HepG2 (cell line): Measurements from ENCODE around the gene IL1RAPL1. TPM values are rescaled to one million over a fixed set of nuclear protein-coding genes. Genes with fewer than 3 reads are reported as not detected.

Experiments
- ATAC-seq: fragments of 200-7000 bp; cut with Tn5 transposase; 3 replicates; pipeline ENCODE4 v1.9.1; 2020; ENCODE audit warnings: mild to moderate bottlenecking, moderate library complexity
- BruUV-seq: library from RNA; stranded (reverse); fragments of 400-500 nt; replicated peaks from 2 replicates; lab custom pipeline; 2021; lab: Mats Ljungman, UMichigan
- CTCF ChIA-PET: fragments of 300-600 bp; formaldehyde crosslinking; extraction: SDS; loops from one replicate; lab custom pipeline; 2021; ENCODE audit warnings: low total read pairs, inconsistent platforms, low intra/inter-chr PET ratio; lab: Yijun Ruan, JAX
- POLR2A ChIA-PET: fragments of 350-600 bp; sonication (Branson Sonifier 250); formaldehyde crosslinking; loops from one replicate; lab custom pipeline; 2020; ENCODE audit warnings: antibody characterized with exemption, inconsistent platforms; lab: Yijun Ruan, JAX
- DNase-seq: peaks from one replicate; pipeline ENCODE4 v3.0.0-alpha.2; 2015; ENCODE audit warnings: low spot score
- FAIRE-seq: peaks from 3 replicates; lab custom pipeline; 2011; peaks lifted over from hg19 to GRCh38; lab: Jason Lieb, UNC
- H2AFZ ChIP-seq: one replicate; pipeline ENCODE4 v1.6.1; 2011; ENCODE audit warnings: low read length, inconsistent platforms
- H3K27ac ChIP-seq: fragments of 300-600 bp; 3 replicates; pipeline ENCODE4 v1.8.0; 2011; ENCODE audit warnings: mixed run types, mild to moderate bottlenecking, mixed read lengths, low read length, inconsistent platforms; ENCODE audit not compliant: insufficient read depth; ENCODE audit errors: extremely low read length
- H3K27me3 ChIP-seq, 2 experiments: fragments of 200-600 bp in 1 of 2; 2 replicates in 1 of 2; 3 replicates in 1 of 2; pipeline versions ENCODE4 v1.6.0 to v1.8.0; 2011; ENCODE audit warnings: low read length in 2 of 2, mild to moderate bottlenecking in 2 of 2, moderate library complexity in 2 of 2, inconsistent platforms in 1 of 2; ENCODE audit not compliant: insufficient read depth in 2 of 2, control insufficient read depth in 1 of 2
- H3K36me3 ChIP-seq, 2 experiments: fragments of 200-600 bp in 1 of 2; replicated peaks in 1 of 2; 2 replicates in 1 of 2; 3 replicates in 1 of 2; pipeline versions ENCODE4 v1.5.1 to v1.8.0; 2011; ENCODE audit warnings: low read length in 2 of 2, inconsistent platforms in 1 of 2; ENCODE audit not compliant: insufficient read depth in 2 of 2, control insufficient read depth in 1 of 2
- H3K4me1 ChIP-seq: 2 replicates; pipeline ENCODE4 v1.5.1; 2012; ENCODE audit warnings: low read length, inconsistent platforms; ENCODE audit not compliant: insufficient read depth
- H3K4me2 ChIP-seq: 2 replicates; pipeline ENCODE4 v1.6.0; 2011; ENCODE audit warnings: low read depth, low read length, inconsistent platforms
- H3K4me3 ChIP-seq, 3 experiments: fragments of 200-600 bp in 1 of 3; sonication (generic), shearing (Covaris generic) in 1 of 3; replicated peaks in 1 of 3; 2 replicates each; pipeline ENCODE4 v1.5.1; 2011 to 2016; ENCODE audit warnings: low read length in 3 of 3, inconsistent platforms in 2 of 3, low read depth in 2 of 3, mild to moderate bottlenecking in 2 of 3, control low read depth in 1 of 3, mixed read lengths in 1 of 3; ENCODE audit not compliant: insufficient read depth in 1 of 3
- H3K79me2 ChIP-seq: one replicate; pipeline ENCODE4 v1.6.1; 2011; ENCODE audit warnings: low read length, inconsistent platforms; ENCODE audit not compliant: insufficient read depth
- H3K9ac ChIP-seq: 2 replicates; pipeline ENCODE4 v1.6.0; 2011; ENCODE audit warnings: mild to moderate bottlenecking, low read depth, low read length, inconsistent platforms; ENCODE audit not compliant: insufficient read depth
- H3K9me3 ChIP-seq: 2 replicates; pipeline ENCODE4 v1.5.1; 2012; ENCODE audit warnings: mild to moderate bottlenecking, low read length
- H4K20me1 ChIP-seq: 2 replicates; pipeline ENCODE4 v1.6.0; 2011; ENCODE audit warnings: inconsistent platforms, mild to moderate bottlenecking, low read length, moderate library complexity; ENCODE audit not compliant: insufficient read depth
- BORCS8-MEF2B ChIP-seq: sonication (generic); formaldehyde crosslinking; IDR thresholded peaks from 2 replicates; pipeline ENCODE4 v1.8.0; 2022; ENCODE audit warnings: mild to moderate bottlenecking, missing genetic modification reagents
- BRCA1 ChIP-seq: sonication (generic); formaldehyde crosslinking; IDR thresholded peaks from 2 replicates; pipeline ENCODE4 v1.4.0; 2020; ENCODE audit warnings: missing genetic modification reagents
- CBX2 ChIP-seq, 2 experiments: fragments of 200-600 bp in 1 of 2; sonication (generic); formaldehyde crosslinking in 1 of 2; IDR thresholded peaks; 2 replicates each; pipeline versions ENCODE4 v1.7.0 to v1.8.1; 2018 to 2022; ENCODE audit warnings: low read depth in 2 of 2, low read length in 1 of 2, mild to moderate bottlenecking in 1 of 2, missing genetic modification reagents in 1 of 2
- HCFC1 ChIP-seq: fragments of 150-350 bp; IDR thresholded peaks from 2 replicates; pipeline ENCODE4 v1.6.1; 2014; ENCODE audit warnings: low read depth, low read length
- NR3C1 ChIP-seq: sonication (generic); formaldehyde crosslinking; IDR thresholded peaks from 2 replicates; pipeline ENCODE4 v1.4.0; 2020; ENCODE audit warnings: missing genetic modification reagents
- RBFOX2 ChIP-seq: fragments of 200-400 bp; formaldehyde crosslinking; IDR thresholded peaks from 2 replicates; pipeline ENCODE4 v1.6.1; 2017; ENCODE audit warnings: low read depth, mild to moderate bottlenecking, low read length
- SMC3 ChIP-seq: IDR thresholded peaks from 2 replicates; pipeline ENCODE4 v1.6.1; 2011; ENCODE audit warnings: low read length, improper control_type of control experiment
- TGIF2 ChIP-seq: IDR thresholded peaks from 2 replicates; pipeline ENCODE4 v1.6.1; 2016; ENCODE audit warnings: control low read depth, missing compliant biosample characterization
- ZNF263 ChIP-seq: sonication (generic); formaldehyde crosslinking; IDR thresholded peaks from 2 replicates; pipeline ENCODE4 v1.4.0; 2020; ENCODE audit warnings: missing genetic modification reagents
- ZNF570 ChIP-seq: sonication (generic); formaldehyde crosslinking; IDR thresholded peaks from 2 replicates; pipeline ENCODE4 v1.4.0; 2020; ENCODE audit warnings: mild to moderate bottlenecking, missing genetic modification reagents, borderline replicate concordance
- WGBS: methylation state at CpG from one replicate; pipeline ENCODE4 v1.1.6; 2017; ENCODE audit warnings: low lambda C conversion rate; 5-methylcytosine and 5-hydroxymethylcytosine counted together
- in situ Hi-C: cut with HindIII; loops from 2 replicates; pipeline ENCODE4 v1.10.0; 2017; ENCODE audit warnings: low pct_unique_long_range_greater_than_20kb; ENCODE audit not compliant: extremely low pct_ligation_motif_present
- intact Hi-C: fragments of 100-400 bp; cut with micrococcal nuclease; formaldehyde crosslinking; loops from one replicate; pipeline ENCODE4 v1.10.0; 2022; ENCODE audit not compliant: unreplicated experiment
- polyA plus RNA-seq, 8 experiments: library from polyadenylated mRNA; depleted of rRNA in 3 of 8; stranded (reverse) in 7 of 8; unstranded in 1 of 8; fragments of >200 nt; fragmentation: Illumina TruSeq in 4 of 8; extraction: Trizol in 4 of 8; gene quantifications; 2 replicates each; pipeline versions ENCODE4 v1.2.1 to v1.2.3, GENCODE V29; 2011 to 2016; ENCODE audit warnings: low read depth in 4 of 8, missing spikeins in 1 of 8, mixed read lengths in 1 of 8; ENCODE audit not compliant: insufficient read depth in 1 of 8
- total RNA-seq, 5 experiments: library from RNA; depleted of rRNA; stranded (reverse); fragments of >200 nt; fragmentation: Illumina TruSeq; extraction: Trizol; gene quantifications; 2 replicates each; pipeline ENCODE4 v1.2.3, GENCODE V29; 2016; ENCODE audit warnings: low read depth in 1 of 5
- TF ChIP-seq, protein P1 (sequence below): sonication (generic); formaldehyde crosslinking; IDR thresholded peaks from 2 replicates; pipeline ENCODE4 v1.8.0; 2022; ENCODE audit warnings: missing genetic modification reagents, mild to moderate bottlenecking, inconsistent platforms, borderline replicate concordance
- TF ChIP-seq, protein P2 (sequence below): sonication (generic); formaldehyde crosslinking; IDR thresholded peaks from 2 replicates; pipeline ENCODE4 v1.5.0; 2020; ENCODE audit warnings: mild to moderate bottlenecking, missing genetic modification reagents
- TF ChIP-seq, protein P3 (sequence below): fragments of 450-650 bp; IDR thresholded peaks from 2 replicates; pipeline ENCODE4 v1.6.1; 2016
- TF ChIP-seq, protein P4 (sequence below): IDR thresholded peaks from 2 replicates; pipeline ENCODE4 v1.6.1; 2018; ENCODE audit warnings: missing genetic modification reagents, mild to moderate bottlenecking, missing compliant biosample characterization

The IL1RAPL1 gene
- total and polyA plus RNA-seq, 2 of the 13 experiments (the other 11 are each of a cell fraction or from before 2014, with no cell fraction given): 0.04 TPM; not detected in 1

DNA sequence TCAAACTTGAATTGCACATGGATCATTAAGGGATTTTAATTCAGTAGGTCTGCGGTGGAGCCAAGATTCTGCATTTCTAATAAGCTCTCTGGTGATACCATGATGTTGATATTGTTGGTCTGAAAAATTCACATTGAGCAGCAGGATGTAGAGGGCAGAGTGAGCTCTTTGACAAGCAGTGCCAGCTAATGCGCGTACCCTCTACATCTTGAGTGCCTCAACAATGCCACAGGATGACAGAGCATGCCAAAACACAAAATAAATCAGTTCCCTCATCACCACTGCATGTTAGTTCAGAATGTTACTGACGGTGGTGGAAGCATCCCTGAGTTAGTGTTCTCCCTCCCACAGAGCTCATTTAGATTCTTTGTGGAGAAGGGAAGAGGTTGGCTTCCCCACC, 23.5 kb downstream of the IL1RAPL1 start (continued):
- no peak for TF ChIP-seq SMC3
- no peak for TF ChIP-seq CBX2 (IDR thresholded peaks at IDR 0.05; ENCODE audit: low read depth, low read length)
- TF ChIP-seq CBX2 (CRISPR knock-in tag; IDR thresholded peaks at IDR 0.05; ENCODE audit: low read depth): no peak
- TF ChIP-seq, protein P1, sequence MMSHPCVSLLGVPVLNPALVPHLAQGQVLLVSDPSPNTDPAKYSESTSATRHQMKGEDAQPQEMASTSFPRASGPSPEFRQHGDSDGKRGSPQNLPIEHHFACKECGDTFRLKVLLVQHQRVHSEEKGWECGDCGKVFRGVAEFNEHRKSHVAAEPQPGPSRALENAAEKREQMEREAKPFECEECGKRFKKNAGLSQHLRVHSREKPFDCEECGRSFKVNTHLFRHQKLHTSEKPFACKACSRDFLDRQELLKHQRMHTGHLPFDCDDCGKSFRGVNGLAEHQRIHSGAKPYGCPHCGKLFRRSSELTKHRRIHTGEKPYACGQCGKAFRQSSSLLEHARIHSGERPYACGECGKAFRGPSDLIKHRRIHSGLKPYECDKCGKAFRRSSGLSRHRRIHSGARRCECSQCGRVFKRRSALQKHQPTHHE (CRISPR knock-in tag): no peak
- TF ChIP-seq, protein P2, sequence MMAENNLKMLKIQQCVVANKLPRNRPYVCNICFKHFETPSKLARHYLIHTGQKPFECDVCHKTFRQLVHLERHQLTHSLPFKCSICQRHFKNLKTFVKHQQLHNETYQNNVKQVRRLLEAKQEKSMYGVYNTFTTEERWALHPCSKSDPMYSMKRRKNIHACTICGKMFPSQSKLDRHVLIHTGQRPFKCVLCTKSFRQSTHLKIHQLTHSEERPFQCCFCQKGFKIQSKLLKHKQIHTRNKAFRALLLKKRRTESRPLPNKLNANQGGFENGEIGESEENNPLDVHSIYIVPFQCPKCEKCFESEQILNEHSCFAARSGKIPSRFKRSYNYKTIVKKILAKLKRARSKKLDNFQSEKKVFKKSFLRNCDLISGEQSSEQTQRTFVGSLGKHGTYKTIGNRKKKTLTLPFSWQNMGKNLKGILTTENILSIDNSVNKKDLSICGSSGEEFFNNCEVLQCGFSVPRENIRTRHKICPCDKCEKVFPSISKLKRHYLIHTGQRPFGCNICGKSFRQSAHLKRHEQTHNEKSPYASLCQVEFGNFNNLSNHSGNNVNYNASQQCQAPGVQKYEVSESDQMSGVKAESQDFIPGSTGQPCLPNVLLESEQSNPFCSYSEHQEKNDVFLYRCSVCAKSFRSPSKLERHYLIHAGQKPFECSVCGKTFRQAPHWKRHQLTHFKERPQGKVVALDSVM (CRISPR knock-in tag): no peak
- TF ChIP-seq, protein P3, sequence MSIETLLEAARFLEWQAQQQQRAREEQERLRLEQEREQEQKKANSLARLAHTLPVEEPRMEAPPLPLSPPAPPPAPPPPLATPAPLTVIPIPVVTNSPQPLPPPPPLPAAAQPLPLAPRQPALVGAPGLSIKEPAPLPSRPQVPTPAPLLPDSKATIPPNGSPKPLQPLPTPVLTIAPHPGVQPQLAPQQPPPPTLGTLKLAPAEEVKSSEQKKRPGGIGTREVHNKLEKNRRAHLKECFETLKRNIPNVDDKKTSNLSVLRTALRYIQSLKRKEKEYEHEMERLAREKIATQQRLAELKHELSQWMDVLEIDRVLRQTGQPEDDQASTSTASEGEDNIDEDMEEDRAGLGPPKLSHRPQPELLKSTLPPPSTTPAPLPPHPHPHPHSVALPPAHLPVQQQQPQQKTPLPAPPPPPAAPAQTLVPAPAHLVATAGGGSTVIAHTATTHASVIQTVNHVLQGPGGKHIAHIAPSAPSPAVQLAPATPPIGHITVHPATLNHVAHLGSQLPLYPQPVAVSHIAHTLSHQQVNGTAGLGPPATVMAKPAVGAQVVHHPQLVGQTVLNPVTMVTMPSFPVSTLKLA: no peak

DNA sequence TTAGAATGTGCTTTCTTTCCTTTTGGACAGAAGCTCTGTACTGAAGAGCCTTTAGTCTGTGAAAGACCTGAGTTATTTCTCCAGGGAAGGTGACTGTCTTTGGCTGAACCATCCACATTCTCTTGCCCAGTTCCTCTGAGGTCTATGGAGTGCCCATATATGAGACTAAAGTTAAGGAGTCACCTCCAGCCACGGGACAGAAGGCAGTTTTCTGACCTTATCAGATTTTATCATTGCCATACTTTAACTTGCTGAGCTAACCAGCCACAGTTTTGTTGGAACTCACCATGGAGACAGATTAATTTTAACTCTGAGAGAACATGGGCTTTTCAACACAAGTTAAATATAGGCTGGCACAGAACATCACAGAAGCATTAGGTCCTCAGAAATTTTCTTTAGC, 26.3 kb downstream of the IL1RAPL1 start:
- Histone ChIP-seq H3K4me3 (no peak overlapping the region), H3K4me1 (no peaks in the 10 kb centered on the region), H3K9me3 (no peaks in the 10 kb centered on the region), H3K4me2 (no peak overlapping the region), H3K27ac (no peak overlapping the region), H2AFZ (no peak overlapping the region), H3K36me3 (no peaks in the 10 kb centered on the region), H3K79me2 (no peaks in the 10 kb centered on the region), H3K27me3 (no peaks in the 10 kb centered on the region), H3K9ac (no peak overlapping the region), H4K20me1 (no peaks in the 10 kb centered on the region)
- no peak for FAIRE-seq
- DNase-seq: no peak
- in situ Hi-C loops (no loop called here), intact Hi-C loops (no loop called here)
- ChIA-PET POLR2A (no interaction called here), CTCF (no interaction called here)
- no peak for ATAC-seq
- BruUV-seq: no TSS peak
- WGBS: no CpG with 5 or more reads among the region's 1 CpG
- TF ChIP-seq ZNF570 (CRISPR knock-in tag): no peak
- no peak for TF ChIP-seq RBFOX2
- no peak for TF ChIP-seq HCFC1
- TF ChIP-seq TGIF2 (CRISPR knock-in tag): no peak
- TF ChIP-seq ZNF263 (CRISPR knock-in tag): no peak
- no peak for TF ChIP-seq NR3C1
- TF ChIP-seq BORCS8-MEF2B (CRISPR knock-in tag): no peak
- TF ChIP-seq, protein P4, sequence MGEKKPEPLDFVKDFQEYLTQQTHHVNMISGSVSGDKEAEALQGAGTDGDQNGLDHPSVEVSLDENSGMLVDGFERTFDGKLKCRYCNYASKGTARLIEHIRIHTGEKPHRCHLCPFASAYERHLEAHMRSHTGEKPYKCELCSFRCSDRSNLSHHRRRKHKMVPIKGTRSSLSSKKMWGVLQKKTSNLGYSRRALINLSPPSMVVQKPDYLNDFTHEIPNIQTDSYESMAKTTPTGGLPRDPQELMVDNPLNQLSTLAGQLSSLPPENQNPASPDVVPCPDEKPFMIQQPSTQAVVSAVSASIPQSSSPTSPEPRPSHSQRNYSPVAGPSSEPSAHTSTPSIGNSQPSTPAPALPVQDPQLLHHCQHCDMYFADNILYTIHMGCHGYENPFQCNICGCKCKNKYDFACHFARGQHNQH (CRISPR knock-in tag): no peak
- TF ChIP-seq BRCA1 (CRISPR knock-in tag): no peak
